Stimulated activated CD8-positive, alpha-beta memory T cell treated with anti-CD3 and anti-CD28 coated beads, Interleukin-4, amount 100 ng/mL, for 4 hours (primary cell): Measurements from ENCODE around the gene DTNA.
"Not testable (repeated sequence)": the region's sequence is repeated elsewhere in the genome, so short reads cannot be mapped to it uniquely, and the experiment has no call there.

ENCODE experiments used
- DNase-seq, 2 donors: peaks; one replicate each; pipeline ENCODE4 v3.0.0-alpha.2; 2020; ENCODE audit warnings: low read depth in 2 of 2, low spot score in 1 of 2

DTNA gene

DNA sequence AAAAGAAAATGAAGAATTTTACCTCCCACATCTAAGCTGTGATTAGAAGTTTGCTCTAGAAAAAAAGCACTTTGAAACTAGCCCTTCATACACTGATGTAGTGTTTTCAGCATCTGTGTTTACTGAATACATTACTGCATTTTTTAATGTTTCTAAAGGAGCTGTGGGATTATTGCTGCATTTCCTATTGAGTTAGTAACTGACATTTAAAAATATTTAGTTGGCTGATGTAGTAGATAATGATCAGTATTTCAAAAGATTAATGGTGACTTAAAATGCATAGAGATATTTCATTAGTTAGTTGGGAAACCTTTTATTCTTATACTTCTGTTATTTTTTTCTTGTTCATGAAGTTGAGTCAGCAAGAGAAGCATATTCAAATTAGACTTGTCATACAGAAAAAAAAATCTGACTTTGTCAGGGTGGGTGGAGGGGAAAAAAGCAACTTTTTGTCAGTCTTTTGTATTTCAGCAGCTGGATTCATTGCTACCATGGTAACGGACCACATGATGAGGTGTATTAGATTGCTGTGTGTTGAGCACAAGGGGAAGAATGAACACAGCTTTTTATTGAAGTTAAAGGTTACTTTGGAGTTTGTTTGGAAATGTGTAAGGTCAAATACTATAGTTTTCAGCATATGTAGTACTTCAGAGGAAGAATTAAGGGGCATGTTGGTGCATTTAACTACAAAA, at the start of gene DTNA:
TSS of gene DTNA (plus strand) at position 549 of the 692 bp plus-strand sequence. CDS start 45,679 bp downstream, outside the sequence.
- no peak for DNase-seq

DNA sequence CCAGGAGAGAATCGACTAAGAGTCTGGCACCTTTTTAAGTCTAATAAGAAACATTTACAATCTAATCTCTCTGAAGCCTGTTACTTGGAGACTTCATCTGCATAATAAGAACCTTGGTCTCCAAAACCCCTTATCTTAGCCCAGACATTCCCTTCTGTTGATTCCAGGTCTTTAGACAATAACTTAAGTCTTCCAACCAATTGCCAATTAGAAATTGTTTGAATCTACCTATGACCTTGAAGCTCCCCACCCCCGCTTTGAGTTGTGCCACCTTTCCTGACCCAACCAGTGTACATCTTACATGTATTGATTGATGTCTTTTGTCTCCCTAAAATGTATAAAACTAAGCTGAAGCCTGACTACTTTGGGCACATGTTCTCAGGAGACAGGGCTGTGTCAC, 49.5 kb upstream of the DTNA start:
- DNase-seq: no peak

DNA sequence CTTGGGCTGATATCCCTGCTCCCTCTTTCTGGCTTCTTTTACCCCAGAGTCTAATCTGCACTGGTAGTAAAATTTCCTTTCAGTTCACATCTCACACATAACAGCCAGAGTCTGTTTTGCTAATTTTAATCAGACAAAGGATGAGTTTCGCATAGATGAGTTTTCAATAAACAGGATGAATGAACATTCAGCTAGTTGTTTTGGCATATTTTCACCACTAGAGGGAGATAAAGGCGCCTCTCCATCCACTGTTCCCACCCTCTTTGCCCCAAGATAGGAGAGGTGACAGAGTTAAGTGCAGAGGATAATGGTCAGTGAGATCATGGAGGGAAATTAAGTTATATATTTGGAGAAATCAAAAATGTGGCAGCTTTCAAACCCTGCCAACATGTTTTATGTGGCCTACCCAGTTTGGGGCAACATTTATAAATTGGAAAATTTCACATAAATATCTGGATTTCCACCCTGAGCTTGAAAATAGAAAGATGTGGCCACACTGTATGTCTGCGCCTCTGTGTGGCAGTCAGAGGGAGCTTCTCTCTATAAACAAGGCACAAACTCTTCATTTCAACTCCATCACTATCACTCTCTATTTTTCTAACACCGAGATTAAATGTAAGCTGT, 48.5 kb upstream of the DTNA start:
- no peak for DNase-seq

DNA sequence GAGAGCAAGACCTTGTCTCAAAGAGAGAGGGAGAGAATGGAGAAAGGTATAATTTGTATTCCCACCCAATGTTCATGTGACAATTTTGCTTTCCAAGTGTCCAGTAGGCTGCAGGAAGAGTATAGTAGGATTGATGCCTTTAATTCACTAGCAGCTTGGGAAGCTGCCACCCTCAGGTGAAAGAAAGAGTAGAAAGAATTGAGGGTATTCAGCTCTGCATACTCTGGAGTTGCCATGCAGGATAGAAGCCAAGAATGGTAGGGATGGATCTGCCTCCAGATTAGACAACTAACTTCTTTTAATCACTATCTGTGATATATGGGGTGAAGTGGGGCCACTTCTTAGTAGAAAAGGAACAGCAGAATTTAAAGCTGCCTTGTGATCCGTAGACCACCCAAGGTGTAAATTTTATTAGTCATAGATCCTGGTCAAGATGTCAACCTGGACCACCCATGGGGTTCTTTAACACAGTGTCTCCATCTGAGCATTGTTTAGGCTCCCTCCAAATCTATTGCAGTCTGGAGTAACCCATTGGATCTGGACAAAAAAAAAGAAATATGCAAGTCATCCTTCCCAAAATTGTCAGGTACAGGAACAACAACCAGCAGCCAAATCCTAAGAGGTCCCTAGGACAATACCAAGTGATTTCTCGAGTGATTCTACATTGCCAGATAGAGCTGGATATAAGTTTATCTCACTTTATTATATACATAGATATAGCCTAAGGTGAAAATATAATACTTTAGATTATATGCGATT, 33.1 kb upstream of the DTNA start:
- no peak for DNase-seq

DNA sequence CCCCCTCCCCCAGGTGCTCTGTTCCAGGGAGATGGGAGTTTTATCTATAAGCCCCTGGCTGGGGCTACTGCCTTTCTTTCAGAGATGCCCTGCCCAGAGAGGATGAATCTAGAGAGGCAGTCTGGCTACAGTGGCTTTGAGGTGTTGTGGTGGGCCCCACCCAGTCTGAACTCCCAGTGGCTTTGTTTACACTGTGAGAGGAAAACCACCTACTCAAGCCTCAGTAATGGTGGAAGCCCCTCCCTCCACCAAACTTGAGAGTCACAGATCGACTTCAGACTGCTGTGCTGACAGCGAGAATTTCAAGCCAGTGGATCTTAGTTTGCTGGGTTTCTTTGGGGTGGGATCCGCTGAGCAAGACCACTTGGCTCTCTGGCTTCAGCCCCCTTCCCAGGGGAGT, 20.3 kb upstream of the DTNA start:
- DNase-seq: not testable (repeated sequence)

DNA sequence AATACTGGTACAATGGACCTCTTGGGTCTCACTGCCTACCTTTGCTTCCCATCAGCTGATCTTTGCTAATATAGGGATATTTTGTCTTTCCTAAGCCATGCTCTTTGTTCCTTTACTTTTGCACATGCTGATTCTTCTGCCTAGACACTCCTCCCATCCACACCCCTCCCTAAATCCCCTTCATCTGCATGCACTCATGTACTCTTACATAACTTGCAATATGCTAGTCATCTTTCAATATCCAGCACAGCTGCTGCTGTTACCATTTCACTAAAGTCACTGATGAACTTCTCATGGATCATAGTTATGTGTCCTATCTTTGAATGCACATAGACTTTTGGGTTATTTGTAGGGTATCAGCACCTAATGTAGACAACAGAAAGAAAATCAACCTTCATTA, 18.5 kb upstream of the DTNA start:
- no peak for DNase-seq

DNA sequence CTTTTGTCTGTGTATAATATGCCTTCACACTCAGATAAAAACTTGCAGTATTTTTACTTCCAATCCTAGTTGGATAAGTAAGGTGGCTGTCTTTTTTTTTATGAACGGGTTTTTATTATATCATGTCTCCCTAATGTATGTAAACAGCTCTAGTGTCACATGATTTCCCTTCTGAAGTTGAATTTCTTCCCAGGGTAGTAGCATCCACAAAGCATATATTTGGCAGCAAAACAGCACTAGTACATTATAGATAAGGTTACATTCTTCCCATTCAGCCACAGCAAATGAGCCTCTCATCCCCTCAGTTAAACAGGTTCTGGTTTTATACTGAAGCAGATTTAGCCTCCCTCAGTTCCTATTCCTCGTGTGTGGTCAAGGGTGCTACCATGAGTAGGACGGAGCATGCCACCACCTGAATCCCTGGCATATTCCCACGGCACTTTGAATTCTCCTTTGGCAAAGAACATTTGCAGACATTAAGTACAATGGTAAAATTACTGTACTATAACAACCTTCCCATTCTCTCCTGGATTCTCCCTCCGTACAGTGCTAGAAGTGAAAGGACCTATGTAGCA, 15.4 kb upstream of the DTNA start:
- DNase-seq: no peak

DNA sequence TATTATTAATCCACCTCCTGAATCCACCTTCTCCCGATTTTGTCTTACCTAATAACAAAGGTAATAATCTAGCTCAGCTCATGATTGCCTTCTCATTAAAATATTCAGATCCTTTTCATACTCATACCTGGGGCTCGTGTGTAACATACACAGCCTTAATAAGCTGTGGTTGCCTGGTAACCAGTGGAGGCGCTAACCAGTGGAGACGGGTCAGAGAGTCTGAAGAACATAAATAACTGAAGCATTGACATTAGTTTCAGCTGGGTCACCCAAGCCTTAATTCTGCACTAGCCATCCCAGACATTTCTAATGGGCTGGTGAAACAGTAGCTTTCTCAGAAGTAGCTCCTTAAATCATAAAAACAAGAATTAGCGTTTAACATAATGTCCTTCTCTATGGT, 14.8 kb upstream of the DTNA start:
- DNase-seq: no peak

DNA sequence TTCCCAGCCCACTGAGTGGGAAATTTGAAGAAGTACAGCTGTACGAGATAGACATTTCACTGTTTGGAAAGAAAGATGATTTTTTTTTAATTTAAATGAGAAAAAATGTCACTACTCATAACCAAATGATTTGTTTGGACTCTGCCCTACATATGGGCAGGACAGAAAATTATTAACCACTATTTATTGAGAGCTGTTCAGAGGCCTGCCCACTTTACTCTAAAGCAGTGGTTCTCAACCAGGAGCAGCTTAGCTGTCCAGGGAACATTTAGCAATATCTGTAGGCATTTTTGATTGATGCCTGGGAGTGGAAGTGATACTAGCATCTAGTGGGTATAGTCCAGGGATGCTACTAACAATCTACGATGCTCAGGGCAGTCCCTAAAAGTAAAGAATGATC, 13.4 kb upstream of the DTNA start:
- no peak for DNase-seq

DNA sequence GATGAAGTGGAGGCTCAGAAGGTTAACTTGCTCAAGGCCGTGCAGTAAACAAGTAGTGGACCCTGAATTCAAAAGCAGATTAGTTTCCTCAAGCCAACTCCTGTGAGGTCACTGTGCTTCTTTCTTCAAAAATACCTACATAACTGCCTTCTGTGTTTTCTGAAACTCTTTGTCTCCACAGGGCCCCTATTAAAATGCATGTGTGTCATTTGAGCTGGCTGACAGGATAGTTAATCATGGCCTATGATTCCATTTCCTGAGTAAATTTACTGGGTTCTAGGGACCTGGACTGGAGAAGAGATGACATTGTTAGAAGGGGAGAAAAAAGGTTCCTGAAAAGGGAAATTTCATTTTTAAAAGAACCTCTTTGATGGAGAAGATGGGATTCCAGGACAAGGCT, 12.9 kb upstream of the DTNA start:
- no peak for DNase-seq

DNA sequence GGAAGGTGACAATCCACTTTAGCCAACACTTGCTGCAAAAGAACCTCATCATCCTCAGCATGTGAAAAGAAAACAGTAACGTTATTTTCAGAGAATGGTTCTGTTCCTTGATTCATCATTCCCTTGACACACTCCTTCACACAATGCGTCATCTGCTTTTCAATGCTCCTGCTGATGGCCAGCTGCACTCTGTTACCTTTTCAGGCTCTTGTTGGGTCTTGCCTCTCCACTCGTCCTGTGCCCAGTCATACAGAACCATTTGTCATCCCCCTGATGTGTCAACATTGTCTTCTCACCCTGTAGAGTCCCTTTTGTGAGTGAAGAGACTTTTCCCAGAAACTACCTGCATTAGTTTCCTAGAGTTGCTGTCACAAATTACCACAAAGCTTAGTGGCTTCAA, 12.2 kb upstream of the DTNA start:
- DNase-seq: no peak

DNA sequence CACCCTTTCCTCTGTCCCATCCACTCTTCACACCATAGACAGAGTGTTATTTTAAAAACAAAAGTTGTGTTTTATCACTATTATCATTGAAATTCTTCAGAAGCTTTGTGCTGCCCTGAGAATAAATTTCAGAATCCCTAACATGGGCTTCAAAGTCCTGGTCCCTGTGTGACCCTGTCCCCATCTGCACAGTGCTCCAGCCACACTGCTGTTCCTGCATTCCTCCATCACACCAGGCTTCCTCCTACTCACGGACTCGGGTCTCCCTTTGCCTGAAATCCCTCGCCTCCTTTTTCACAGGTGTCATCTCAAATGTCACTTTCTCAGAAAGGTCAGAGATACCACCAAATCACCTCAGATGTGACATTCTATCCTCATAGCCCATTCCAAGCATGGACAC, 8.2 kb upstream of the DTNA start:
- DNase-seq: no peak

DNA sequence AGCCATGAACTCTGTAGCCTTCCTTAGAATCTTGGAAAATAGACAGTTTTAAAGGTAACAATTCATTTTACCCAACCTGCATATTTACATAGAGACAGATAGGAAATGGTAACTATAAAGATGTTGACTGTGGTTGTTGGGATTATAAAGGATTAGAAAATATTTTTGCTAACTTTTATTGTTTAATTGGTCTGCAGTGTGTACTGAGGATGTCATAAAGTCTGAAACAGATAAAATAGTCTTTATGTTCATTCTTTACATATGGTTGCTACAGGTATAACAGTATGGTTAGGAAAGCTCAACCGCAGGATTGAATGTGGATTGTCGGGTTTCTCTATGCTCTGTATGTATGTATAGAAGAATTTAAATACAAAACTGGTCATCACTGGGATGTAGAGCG, 7.3 kb upstream of the DTNA start:
- no peak for DNase-seq

DNA sequence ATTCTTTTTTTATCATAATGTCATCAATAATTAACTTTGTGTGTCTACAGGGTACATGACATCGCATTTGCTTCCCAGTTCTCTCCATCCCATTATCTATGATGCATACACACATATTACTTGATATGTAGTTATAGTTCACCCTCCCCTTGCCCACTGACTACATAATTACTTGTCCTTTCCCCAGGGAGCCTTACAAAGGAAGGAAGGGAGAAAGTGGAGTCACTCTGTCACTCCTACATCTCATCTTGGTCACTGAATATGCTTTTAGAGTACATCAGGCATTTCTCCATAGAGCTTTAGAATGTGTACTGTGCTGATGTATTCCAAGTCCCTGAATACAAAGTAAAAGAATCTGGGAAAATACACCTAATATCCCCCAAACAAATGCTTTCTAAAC, 6.0 kb upstream of the DTNA start:
- no peak for DNase-seq

DNA sequence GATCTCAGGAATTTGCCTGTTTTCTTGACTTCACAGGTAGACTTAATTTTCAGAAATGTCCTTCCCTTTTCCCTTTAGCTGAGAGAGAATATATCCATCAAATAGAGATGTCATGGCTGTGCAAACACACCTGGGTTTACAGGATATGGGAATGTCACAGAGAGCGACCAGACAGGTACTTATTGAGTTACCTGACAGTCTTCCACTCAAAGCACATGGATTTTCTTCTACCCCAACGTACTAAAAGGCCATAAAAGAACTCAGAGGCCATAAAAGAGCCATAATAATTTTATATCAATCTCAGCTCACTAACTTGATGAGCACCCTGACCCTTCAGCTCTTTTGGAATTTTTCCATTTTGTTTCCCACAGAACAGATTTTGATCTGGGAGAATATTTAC, 5.3 kb upstream of the DTNA start:
- DNase-seq: no peak

DNA sequence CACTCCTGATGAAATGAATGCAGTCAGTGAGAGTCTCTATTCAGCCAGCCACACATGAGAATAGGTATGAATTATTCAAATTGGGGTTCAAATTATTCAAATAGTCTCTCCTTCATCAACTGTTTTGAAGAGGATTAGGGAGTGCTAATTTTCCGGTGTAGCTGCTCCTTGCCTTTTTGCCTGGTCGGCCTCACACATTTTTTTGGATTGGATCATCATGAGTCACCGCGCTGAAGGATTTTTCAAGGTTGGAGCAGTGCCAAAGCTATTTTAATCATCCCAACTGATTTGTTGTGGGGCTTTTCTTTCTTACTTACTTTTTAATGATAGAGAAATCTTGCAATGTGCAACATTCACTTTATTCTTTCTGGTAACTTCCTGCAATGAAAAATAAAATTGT, 2.4 kb upstream of the DTNA start:
- no peak for DNase-seq

DNA sequence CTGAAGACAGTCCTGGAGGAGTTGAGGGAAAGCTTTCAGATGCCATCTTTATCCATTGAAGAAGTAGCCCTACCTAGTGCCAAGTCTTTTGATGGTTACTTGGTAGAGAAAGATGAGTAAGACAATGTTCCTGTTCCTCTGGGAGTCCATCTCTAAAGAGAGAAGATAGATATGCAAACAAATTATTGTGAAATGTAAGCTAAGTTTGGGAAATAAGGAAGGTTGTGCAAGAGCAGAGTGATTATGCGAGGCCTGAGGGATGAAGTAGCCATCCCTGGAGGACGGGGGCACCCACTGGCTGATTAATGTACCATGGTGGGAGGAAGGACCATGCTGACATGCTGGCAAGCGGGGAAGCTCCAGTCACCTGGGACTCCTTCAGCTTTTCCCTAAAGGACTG, 994 bp upstream of the DTNA start:
- DNase-seq: no peak

DNA sequence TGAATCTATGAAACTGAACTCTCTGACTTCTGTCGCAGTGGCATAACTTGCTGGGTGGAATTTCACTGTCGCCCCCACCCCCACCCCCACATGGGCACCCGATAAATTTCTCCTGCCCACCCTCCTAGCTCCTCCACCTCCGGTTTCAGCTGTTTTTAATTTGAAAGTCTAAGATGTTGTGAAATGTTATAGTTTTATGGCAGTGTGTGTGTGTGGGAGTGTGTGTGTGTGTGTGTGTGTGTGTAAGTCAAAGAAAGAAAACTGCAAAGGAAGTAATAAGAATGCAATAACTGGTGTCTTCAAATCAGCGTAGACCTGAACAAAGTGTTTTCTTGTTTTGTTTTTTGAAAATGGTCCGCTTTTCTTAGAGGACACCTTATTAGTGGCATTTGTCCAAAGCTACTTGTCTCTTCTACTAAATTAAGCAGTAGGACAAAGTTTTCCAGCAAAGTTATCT, 388 bp downstream of the DTNA start:
- DNase-seq: no peak

DNA sequence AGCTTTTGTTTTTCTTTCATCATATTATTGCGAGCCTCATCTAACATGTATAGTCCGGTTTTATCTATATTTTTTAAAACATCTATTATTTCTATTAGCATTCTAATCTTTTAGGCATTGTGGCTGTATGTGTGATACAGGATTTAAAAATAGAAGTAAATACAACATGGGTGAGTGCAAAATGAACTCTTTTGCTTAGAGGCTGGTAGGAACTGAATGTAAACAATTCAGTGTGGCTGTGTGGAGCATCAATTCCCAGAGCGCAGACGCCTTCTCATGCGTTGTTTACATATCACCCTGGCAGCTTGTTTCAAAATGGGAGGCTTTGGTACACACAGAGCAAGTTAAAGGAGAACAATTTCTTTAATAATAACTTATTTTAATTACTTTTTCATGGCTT, 836 bp downstream of the DTNA start:
- no peak for DNase-seq

DNA sequence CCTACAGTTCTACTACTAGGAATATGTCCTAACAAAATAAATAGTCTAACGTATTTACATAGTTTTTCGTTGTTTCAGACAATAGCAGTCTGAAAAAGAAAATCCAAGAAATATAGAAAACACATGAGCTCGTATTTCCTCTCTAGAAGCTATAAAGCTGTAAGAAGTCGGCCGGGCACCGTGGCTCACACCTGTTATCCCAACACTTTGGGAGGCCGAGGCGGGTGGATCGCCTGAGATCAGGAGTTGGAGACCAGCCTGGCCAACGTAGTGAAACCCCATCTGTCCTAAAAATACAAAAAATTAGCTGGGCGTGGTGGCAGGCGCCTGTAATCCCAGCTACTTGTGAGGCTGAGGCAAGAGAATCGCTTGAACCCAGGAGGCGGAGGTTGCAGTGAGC, 6.0 kb downstream of the DTNA start:
- DNase-seq: not testable (repeated sequence)

DNA sequence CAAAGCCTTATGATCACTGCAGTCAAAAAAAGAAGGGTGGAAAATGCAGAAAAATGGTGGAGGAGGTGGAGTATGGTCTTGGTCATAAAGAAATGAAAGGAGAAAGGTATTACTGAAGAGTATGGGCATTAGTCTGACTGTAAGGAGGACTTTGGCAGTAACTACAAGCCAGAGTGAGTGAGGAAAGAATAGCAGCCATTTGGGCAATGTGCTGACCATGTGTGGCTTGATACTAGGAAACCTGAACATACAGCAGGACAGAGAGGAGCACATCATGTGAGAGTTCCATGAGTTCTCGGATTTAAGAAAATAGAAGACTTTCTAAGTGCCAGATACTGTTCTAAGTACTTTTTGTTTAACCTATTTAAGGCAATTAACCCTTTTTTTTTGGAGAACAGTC, 8.5 kb downstream of the DTNA start:
- no peak for DNase-seq

DNA sequence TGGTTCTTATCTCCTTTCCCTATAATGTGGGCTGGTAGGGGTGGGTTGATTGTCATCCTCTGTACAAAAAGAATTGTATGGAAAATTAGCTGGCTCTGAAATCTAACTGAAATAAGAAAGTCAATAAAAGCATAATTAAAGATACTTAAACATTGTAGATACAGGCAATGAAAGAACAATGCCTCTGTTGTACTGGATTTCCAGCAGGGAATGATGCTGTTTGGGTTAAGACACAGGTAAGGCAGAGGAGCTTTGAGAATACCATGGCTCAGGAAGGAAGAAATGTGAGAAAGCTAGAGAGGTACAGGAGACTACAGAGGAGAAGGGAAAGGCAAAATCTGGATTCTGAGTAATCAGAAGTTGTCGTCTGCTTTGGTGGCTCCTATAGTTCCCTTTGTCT, 10.1 kb downstream of the DTNA start:
- DNase-seq: no peak
